Adrenal gland (tissue), 12 donors: Measurements from ENCODE around the gene RCN1. TPM values are rescaled to one million over a fixed set of nuclear protein-coding genes. Genes with fewer than 3 reads are reported as not detected.

Experiments used
- DNase-seq, 7 donors: peaks; one replicate each; pipeline ENCODE4 v3.0.0-alpha.2; 2019 to 2020
- H3K27ac ChIP-seq, 5 donors: fragments of 200-600 bp; sonication (generic) in 4 of 5; 1 replicate in 3 of 5; 2 replicates in 2 of 5; pipeline versions ENCODE4 v1.5.1 to v1.8.0; 2016 to 2020; ENCODE audit warnings: mild to moderate bottlenecking in 1 of 5
- H3K27me3 ChIP-seq: fragments of 200-600 bp; 2 replicates; pipeline ENCODE4 v1.8.0; 2021
- H3K36me3 ChIP-seq, 2 donors: fragments of 200-600 bp; replicated peaks in 1 of 2; 1 replicate in 1 of 2; 2 replicates in 1 of 2; pipeline versions ENCODE4 v1.5.1 to v1.8.0; 2018 to 2022
- H3K4me1 ChIP-seq, 2 donors: fragments of 200-600 bp; replicated peaks in 1 of 2; 1 replicate in 1 of 2; 2 replicates in 1 of 2; pipeline versions ENCODE4 v1.5.1 to v1.8.0; 2018 to 2021
- H3K4me3 ChIP-seq, 4 donors: fragments of 200-600 bp; sonication (generic) in 3 of 4; one replicate each; pipeline ENCODE4 v1.5.1; 2016 to 2018
- H3K9me3 ChIP-seq, 3 donors: fragments of 200-600 bp; sonication (generic) in 1 of 3; replicated peaks in 1 of 3; 1 replicate in 2 of 3; 2 replicates in 1 of 3; pipeline versions ENCODE4 v1.5.1 to v1.8.0; 2016 to 2021
- POLR2A ChIP-seq, 2 donors: fragments of 450-650 bp; IDR thresholded peaks; one replicate each; pipeline ENCODE4 v1.6.1; 2017; ENCODE audit warnings: antibody characterized with exemption in 2 of 2, mild to moderate bottlenecking in 2 of 2, moderate library complexity in 1 of 2
- WGBS, 4 donors: extraction: QIAGEN DNeasy Blood & Tissue Kit in 2 of 4; methylation state at CpG; one replicate each; pipeline versions ENCODE4 v1.1.5 to v1.1.7; 2013 to 2017; 5-methylcytosine and 5-hydroxymethylcytosine counted together
- intact Hi-C, 2 donors: fragments of 100-400 bp; cut with DNase I; formaldehyde crosslinking; loops; one replicate each; pipeline versions ENCODE4 v1.14.1 to v1.15.0; 2022 to 2023
- polyA plus RNA-seq, 3 donors: library from polyadenylated mRNA; stranded (reverse); fragments of 200-250 nt in 2 of 3; fragments of 350-450 nt in 1 of 3; fragmentation: Illumina TruSeq in 1 of 3; extraction: RNeasy Lipid Tissue Mini Kit (QIAGEN cat#74804) in 1 of 3; gene quantifications; one replicate each; pipeline ENCODE4 v1.2.3, GENCODE V29; 2013 to 2014
- total RNA-seq, 9 donors: library from RNA; depleted of rRNA in 4 of 9; stranded (reverse); fragments of >200 nt in 4 of 9; fragments of 120-200 nt in 1 of 9; fragmentation: NEBNext Ultra II Directional in 1 of 9; extraction: Animal tissue kit (Norgen Biotek cat#: 25700) in 1 of 9; gene quantifications; one replicate each; pipeline versions ENCODE4 v1.1.0 to v1.2.4, GENCODE V29; 2013 to 2023
- TF ChIP-seq, protein P1 (sequence below), 6 experiments: fragments of 450-650 bp in 4 of 6; fragments of 200-600 bp in 2 of 6; sonication (generic) in 1 of 6; IDR thresholded peaks; 1 replicate in 5 of 6; 2 replicates in 1 of 6; pipeline versions ENCODE4 v1.5.1 to v1.8.0; 2016 to 2021; ENCODE audit warnings: antibody characterized with exemption in 6 of 6, mild to moderate bottlenecking in 2 of 6, moderate library complexity in 1 of 6
- donor health status: healthy with polysubstance abuse.
- donor health status: Bipolar disorder and iron deficiency.
- donor health status: DM: yes; HTN: yes; CAD: no.
- donor health status: DM: no; HTN: no; CAD: no.
- donor health status: DM: no; HTN: no; CAD: no.
- donor health status: DM: yes; HTN: yes; CAD: no.

Gene RCN1
- total and polyA plus RNA-seq, 12 donors: 56.1 to 142 (median 85.9) TPM

DNA sequence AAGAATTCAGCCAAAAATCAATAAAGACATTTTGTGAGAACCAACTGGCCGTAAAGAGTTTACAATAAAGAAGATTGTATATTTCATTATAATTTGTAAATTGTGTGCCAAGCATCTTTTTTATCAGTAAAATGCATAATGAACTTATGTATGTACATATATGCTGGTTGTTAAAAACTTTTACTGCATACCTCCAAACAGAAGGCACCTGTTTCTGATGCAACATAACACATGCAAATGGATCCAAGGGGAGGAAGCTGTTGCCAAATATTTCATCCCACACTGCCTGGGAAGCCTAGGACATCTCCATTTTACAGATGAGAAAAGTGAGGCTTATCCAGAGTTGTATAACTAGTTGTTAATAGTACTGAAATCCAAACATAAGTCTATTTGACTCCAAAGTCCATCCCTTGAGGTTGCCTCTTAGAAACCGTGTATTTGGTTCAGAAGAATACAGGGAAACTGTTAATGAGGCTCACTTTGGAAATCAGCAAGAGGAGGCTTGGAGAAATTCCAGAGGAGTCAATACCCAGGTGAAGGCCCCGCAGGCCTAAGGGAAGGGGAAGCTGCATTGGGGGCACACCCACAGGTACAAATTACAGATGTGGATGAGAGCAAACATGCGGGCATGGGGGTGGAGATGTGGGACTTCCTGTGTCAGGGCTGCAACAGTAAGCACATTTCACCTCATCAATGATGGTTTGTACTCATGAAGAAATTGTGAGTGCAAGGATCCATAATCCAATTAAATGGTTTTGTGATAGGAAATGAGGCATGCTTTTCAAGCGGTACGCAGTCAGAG, 51.1 kb downstream of the RCN1 start:
- intact Hi-C loops: no loop called here
- Histone ChIP-seq H3K4me1 (no peaks in the 10 kb centered on the region), H3K27ac (no peak overlapping the region), H3K4me3 (no peak overlapping the region), H3K9me3 (no peaks in the 10 kb centered on the region), H3K27me3 (no peaks in the 10 kb centered on the region), H3K36me3 (no peaks in the 10 kb centered on the region)
- WGBS, 4 donors: 78 to 85% (median 82%) methylated on average over 6 of the region's 6 CpGs
- no peak for TF ChIP-seq POLR2A (IDR thresholded peaks at IDR 0.05)
- TF ChIP-seq, protein P1, sequence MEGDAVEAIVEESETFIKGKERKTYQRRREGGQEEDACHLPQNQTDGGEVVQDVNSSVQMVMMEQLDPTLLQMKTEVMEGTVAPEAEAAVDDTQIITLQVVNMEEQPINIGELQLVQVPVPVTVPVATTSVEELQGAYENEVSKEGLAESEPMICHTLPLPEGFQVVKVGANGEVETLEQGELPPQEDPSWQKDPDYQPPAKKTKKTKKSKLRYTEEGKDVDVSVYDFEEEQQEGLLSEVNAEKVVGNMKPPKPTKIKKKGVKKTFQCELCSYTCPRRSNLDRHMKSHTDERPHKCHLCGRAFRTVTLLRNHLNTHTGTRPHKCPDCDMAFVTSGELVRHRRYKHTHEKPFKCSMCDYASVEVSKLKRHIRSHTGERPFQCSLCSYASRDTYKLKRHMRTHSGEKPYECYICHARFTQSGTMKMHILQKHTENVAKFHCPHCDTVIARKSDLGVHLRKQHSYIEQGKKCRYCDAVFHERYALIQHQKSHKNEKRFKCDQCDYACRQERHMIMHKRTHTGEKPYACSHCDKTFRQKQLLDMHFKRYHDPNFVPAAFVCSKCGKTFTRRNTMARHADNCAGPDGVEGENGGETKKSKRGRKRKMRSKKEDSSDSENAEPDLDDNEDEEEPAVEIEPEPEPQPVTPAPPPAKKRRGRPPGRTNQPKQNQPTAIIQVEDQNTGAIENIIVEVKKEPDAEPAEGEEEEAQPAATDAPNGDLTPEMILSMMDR (IDR thresholded peaks at IDR 0.05): no peak
- no peak for DNase-seq

DNA sequence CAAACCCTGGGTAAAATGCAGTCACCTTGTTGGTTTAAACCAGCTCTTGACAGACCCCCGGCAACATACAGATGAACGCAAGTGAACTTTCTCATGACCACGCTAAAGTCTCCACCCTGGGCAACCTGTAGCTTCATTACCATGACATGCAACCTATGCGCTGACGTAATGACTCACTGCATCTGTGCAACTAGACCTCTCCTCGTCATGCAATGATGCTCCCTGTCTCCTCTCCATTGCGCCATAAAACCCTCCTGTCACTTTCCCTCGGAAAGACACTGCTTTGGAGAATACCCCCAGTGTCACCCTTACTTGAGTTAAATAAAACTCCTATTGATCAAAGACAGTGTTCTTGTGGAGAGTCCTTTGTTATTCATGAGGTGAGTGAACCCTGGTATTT, 52.5 kb downstream of the RCN1 start:
- DNase-seq: no peak
- Histone ChIP-seq H3K4me1 (no peaks in the 10 kb centered on the region), H3K4me3 (no peak overlapping the region), H3K27ac (no peak overlapping the region), H3K9me3 (no peaks in the 10 kb centered on the region), H3K27me3 (no peaks in the 10 kb centered on the region), H3K36me3 (no peaks in the 10 kb centered on the region)
- TF ChIP-seq, protein P1 (IDR thresholded peaks at IDR 0.05): no peak
- no peak for TF ChIP-seq POLR2A (IDR thresholded peaks at IDR 0.05)
- intact Hi-C loops: no loop called here
- 83 to 91% (median 84%) methylated on average over 8 of the region's 8 CpGs for WGBS, 4 donors

DNA sequence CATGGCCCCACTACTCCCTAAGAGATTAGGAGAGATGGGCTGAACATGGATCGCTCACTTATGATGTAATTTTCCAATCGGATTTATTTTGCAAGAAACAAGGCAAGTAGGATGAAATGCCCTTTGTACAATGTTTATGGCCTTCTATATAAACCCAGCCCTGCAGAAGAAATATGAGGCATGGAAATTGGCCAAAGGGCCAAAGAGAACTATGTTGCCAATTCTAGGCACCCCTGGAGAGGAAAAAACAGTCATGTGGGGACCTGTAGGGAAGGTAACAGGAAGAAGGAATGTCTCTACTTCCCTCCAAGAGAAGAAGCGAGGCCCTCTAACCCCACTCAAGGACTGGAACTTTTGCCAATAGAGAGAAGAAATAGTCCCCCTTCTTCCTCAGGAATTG, 54.4 kb downstream of the RCN1 start:
- no peak overlapping the region for H3K4me3 ChIP-seq
- no peaks in the 10 kb centered on the region for H3K36me3 ChIP-seq
- 77 to 86% (median 84%) methylated on average over 3 of the region's 3 CpGs for whole genome bisulfite sequencing, 4 donors
- H3K27me3 ChIP-seq: no peaks in the 10 kb centered on the region
- H3K27ac ChIP-seq: no peak overlapping the region
- no peaks in the 10 kb centered on the region for H3K4me1 ChIP-seq
- no peaks in the 10 kb centered on the region for H3K9me3 ChIP-seq
- TF ChIP-seq, protein P1 (IDR thresholded peaks at IDR 0.05): no peak
- no peak for TF ChIP-seq POLR2A (IDR thresholded peaks at IDR 0.05)
- intact Hi-C loops: no loop called here
- no peak for DNase-seq

DNA sequence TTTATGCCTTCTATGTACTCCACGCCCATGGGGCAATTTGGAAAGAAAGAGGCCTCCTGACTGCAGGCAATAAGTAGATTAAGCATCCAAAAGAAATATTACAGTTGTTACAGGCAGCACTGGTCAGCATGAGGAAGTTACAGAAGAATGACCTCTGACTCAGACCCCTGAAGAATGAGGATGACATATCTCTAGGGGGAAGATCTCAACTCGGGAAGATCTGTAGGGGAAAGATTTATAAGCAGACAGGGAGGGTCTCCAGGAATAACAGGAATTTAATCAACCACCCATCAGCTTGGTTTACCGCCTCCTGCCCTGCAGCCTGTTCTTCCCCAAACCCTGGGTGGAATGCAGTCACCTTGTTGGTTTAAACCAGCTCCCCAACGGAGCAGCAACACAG, 58.0 kb downstream of the RCN1 start:
- no peak overlapping the region for H3K4me3 ChIP-seq
- no peaks in the 10 kb centered on the region for H3K27me3 ChIP-seq
- no peaks in the 10 kb centered on the region for H3K9me3 ChIP-seq
- intact Hi-C loops: no loop called here
- DNase-seq: no peak
- 53 to 60% (median 58%) methylated on average over 4 of the region's 4 CpGs for WGBS, 4 donors
- H3K27ac ChIP-seq: no peak overlapping the region
- no peaks in the 10 kb centered on the region for H3K36me3 ChIP-seq
- TF ChIP-seq, protein P1 (IDR thresholded peaks at IDR 0.05): no peak
- no peak for TF ChIP-seq POLR2A (IDR thresholded peaks at IDR 0.05)
- H3K4me1 ChIP-seq: no peaks in the 10 kb centered on the region
